IPS DF 6.9 (cell line): Measurements from ENCODE around the gene EPB41.

Experiments
- DNase-seq: peaks from one replicate; pipeline ENCODE4 v3.0.0-alpha.2; 2013; ENCODE audit warnings: low read depth, low spot score
- H3K27ac ChIP-seq: one replicate; pipeline ENCODE4 v1.5.1; 2013; ENCODE audit warnings: low read length, control low read depth
- H3K27me3 ChIP-seq: 2 replicates; pipeline ENCODE4 v1.6.1; 2013; ENCODE audit warnings: mild to moderate bottlenecking, low read length; ENCODE audit not compliant: control insufficient read depth, insufficient read depth
- H3K36me3 ChIP-seq: 2 replicates; pipeline ENCODE4 v1.6.1; 2013; ENCODE audit warnings: low read length; ENCODE audit not compliant: control insufficient read depth, insufficient read depth
- H3K4me1 ChIP-seq: 2 replicates; pipeline ENCODE4 v1.6.1; 2013; ENCODE audit warnings: low read length; ENCODE audit not compliant: control insufficient read depth, insufficient read depth
- H3K4me3 ChIP-seq: 2 replicates; pipeline ENCODE4 v1.5.1; 2013; ENCODE audit warnings: mild to moderate bottlenecking, low read length
- H3K9me3 ChIP-seq: 2 replicates; pipeline ENCODE4 v1.6.1; 2013; ENCODE audit warnings: low read length, inconsistent platforms; ENCODE audit not compliant: control insufficient read depth, insufficient read depth
- WGBS: extraction: QIAGEN DNeasy Blood & Tissue Kit; methylation state at CpG from one replicate; pipeline ENCODE4 v1.1.7; 2013; ENCODE audit warnings: mixed read lengths, missing lambda C conversion rate; ENCODE audit not compliant: insufficient read length, insufficient coverage; 5-methylcytosine and 5-hydroxymethylcytosine counted together

Gene EPB41

DNA sequence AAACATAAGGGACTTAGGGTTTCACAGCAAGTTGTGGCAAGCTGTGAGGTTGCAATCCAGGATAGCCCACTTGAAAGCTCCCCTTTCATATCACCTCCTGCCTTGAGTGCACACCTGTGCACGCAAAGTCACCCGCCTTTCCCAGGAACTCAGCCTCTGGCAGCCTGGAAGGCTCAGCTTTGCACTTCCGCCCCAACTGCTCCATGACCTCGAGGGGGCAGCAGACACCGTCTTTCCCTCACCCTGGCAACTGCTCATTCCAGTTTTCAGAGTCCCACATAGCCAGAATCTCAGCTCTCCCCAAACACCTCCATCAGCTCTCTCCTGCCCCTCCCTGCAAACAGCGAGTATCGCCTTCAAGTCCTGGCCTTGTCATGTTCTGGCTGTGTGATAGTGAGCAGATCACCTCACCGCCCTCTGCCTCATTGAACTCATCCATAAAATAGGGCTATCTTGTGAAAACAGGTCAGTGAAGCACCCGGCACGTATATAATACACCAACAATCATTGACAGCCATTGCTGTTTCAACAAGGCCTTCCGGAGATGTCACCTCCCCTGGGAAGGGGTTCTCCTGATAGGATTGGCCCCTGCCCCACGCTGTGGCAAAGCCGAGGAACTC lies 32.2 kb upstream of the EPB41 start:
- no CpG with 5 or more reads among the region's 13 CpGs for WGBS
- Histone ChIP-seq H3K27ac (no peak overlapping the region), H3K4me3 (no peak overlapping the region)

GRCh38 chr1:28883242-28883616 lies 31.1 kb upstream of the EPB41 start:
- no CpG with 5 or more reads among the region's 1 CpG for WGBS
- Histone ChIP-seq H3K27me3 (no peaks in the 10 kb centered on the region), H3K9me3 (no peaks in the 10 kb centered on the region), H3K27ac (no peak overlapping the region), H3K36me3 (no peaks in the 10 kb centered on the region), H3K4me3 (no peak overlapping the region), H3K4me1 (peaks cover 13% of the 10 kb centered on the region)
- no peak for DNase-seq

More for the DNA sequence above, 32.2 kb upstream of the EPB41 start:
- H3K4me1 ChIP-seq, result peaks cover 13% of the 10 kb centered on the region
- H3K27me3 ChIP-seq, result no peaks in the 10 kb centered on the region
- H3K9me3 ChIP-seq, result no peaks in the 10 kb centered on the region
- DNase-seq, result peak; percentile 96
- H3K36me3 ChIP-seq, result no peaks in the 10 kb centered on the region

GRCh38 chr1:28885472-28885877 lies 28.9 kb upstream of the EPB41 start:
- Histone ChIP-seq H3K4me1 (peaks cover 13% of the 10 kb centered on the region), H3K4me3 (no peak overlapping the region), H3K27ac (no peak overlapping the region), H3K36me3 (no peaks in the 10 kb centered on the region), H3K9me3 (no peaks in the 10 kb centered on the region), H3K27me3 (no peaks in the 10 kb centered on the region)
- no peak for DNase-seq
- no CpG with 5 or more reads among the region's 7 CpGs for WGBS

DNA sequence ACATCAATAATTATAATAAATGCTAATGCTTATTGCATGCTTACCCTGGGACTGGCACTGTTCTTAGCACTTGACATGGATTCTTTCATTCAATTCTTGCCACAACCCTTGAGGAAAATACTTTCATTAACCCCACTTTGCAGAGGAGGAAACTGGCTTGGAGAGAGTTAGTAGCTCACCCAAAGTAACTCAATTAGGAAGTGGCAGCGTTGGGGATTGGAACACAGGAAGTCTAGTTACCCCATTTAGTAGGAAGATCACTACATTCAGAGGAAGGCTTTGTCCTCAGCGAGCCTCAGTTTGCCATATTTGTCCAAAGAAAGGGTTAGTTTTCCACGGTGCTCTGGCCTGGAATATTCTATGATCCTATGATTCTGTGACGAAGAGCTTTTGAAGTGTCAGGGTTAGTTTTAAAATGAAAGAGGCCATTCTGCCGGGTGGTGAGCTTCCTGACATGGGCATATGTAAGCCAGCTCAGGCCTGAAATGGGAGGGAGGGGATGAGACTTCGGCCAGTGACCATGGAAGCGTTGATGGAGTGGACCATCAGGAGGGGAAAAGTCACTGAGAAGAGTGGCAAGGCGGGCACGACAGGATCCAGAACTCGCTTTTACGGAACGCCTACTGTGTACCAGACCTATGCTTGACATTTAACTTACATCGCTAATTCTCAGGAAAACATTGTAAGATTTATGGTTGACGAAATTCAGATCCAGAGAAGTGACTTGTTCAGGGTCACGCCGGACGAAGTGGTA lies 28.2 kb upstream of the EPB41 start:
- H3K4me3 ChIP-seq, result peak overlapping the region; percentile 58; the same call in 1 of the 2 replicates
- no peaks in the 10 kb centered on the region for H3K9me3 ChIP-seq
- H3K27me3 ChIP-seq, result no peaks in the 10 kb centered on the region
- DNase-seq, result no peak
- H3K4me1 ChIP-seq, result peaks cover 13% of the 10 kb centered on the region
- H3K27ac ChIP-seq, result no peak overlapping the region
- no CpG with 5 or more reads among the region's 17 CpGs for WGBS
- no peaks in the 10 kb centered on the region for H3K36me3 ChIP-seq

DNA sequence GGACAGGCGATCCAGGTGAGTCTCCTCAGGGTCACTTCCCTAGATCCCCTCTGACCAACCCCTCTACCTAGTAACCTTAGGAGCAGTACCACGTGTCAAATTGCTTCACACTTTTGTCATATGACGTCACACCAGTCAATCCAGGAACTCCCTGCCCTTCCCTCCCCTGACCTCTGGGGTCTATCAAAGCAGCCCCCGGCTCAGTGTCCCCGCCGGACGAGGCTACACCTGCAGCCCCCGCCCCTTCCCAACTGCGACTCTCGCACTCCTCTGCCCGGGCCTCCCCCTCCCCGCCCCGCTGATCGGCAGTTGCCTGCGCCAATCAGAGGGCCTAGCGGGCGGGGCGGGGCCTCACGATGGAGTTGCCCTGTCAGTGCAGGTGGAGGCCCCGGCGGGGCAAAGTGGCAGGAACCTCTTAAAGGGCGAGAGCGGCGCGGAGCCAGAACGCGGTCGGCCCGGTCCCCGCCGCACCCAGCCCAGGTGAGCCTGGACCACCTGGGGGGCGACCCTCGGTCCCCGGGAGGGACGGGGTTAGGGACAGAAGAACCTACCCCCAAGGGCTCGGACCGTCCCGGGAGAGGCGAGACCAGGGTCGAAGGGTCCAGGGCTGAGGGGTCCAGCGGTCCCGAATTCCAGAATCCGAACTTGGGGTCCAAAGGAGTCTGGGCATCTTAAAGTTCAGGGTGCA lies 27.5 kb upstream of the EPB41 start:
- Histone ChIP-seq H3K27ac (no peak overlapping the region), H3K9me3 (no peaks in the 10 kb centered on the region), H3K36me3 (no peaks in the 10 kb centered on the region), H3K4me3 (peak overlapping the region; percentile 58; the same call in 1 of the 2 replicates), H3K4me1 (peaks cover 13% of the 10 kb centered on the region), H3K27me3 (no peaks in the 10 kb centered on the region)
- no peak for DNase-seq
- no CpG with 5 or more reads among the region's 43 CpGs for WGBS

GRCh38 chr1:28887419-28887834 lies 26.9 kb upstream of the EPB41 start:
- Histone ChIP-seq H3K9me3 (no peaks in the 10 kb centered on the region), H3K27ac (no peak overlapping the region), H3K27me3 (no peaks in the 10 kb centered on the region), H3K36me3 (no peaks in the 10 kb centered on the region), H3K4me3 (peak overlapping the region; percentile 58; the same call in 1 of the 2 replicates), H3K4me1 (peaks cover 13% of the 10 kb centered on the region)
- no peak for DNase-seq
- no CpG with 5 or more reads among the region's 41 CpGs for WGBS

- Histone ChIP-seq H3K36me3 (no peaks in the 10 kb centered on the region), H3K27me3 (no peaks in the 10 kb centered on the region), H3K4me3 (peak overlapping the region; percentile 58; the same call in 1 of the 2 replicates), H3K9me3 (no peaks in the 10 kb centered on the region), H3K4me1 (peaks cover 13% of the 10 kb centered on the region), H3K27ac (no peak overlapping the region)
- WGBS, result no CpG with 5 or more reads among the region's 24 CpGs
- no peak for DNase-seq
Measured at GRCh38 chr1:28887835-28888682, 26.3 kb upstream of the EPB41 start.

GRCh38 chr1:28888915-28889314 lies 25.5 kb upstream of the EPB41 start:
- WGBS, result no CpG with 5 or more reads among the region's 7 CpGs
- H3K4me1 ChIP-seq, result peaks cover 7% of the 10 kb centered on the region
- no peaks in the 10 kb centered on the region for H3K27me3 ChIP-seq
- no peak overlapping the region for H3K27ac ChIP-seq
- no peak overlapping the region for H3K4me3 ChIP-seq
- H3K9me3 ChIP-seq, result no peaks in the 10 kb centered on the region
- no peak for DNase-seq
- H3K36me3 ChIP-seq, result no peaks in the 10 kb centered on the region

DNA sequence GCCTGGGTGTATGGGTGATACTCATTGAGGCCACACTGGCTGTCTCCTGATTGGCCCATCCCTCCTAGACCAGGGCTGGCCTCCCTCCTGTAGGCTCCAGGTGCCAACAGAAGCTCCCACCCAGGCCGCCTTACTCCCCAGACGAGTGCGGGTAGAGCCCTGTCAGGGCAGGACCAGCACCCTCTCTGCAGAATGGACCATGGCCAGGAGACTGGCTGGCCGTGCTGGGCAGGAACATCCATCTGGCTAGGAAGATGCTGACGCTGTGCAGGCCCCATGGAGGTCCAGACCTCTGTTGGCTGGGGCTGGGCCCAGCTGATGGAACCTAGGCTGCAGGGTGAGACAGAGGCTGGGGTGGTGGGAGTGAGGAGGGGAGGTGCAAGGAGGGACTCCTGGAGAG lies 25.0 kb upstream of the EPB41 start:
- Histone ChIP-seq H3K36me3 (no peaks in the 10 kb centered on the region), H3K9me3 (no peaks in the 10 kb centered on the region), H3K27ac (no peak overlapping the region), H3K4me1 (peaks cover 7% of the 10 kb centered on the region), H3K27me3 (no peaks in the 10 kb centered on the region), H3K4me3 (no peak overlapping the region)
- WGBS, result no CpG with 5 or more reads among the region's 5 CpGs
- no peak for DNase-seq

- WGBS, result no CpG with 5 or more reads among the region's 8 CpGs
Measured at GRCh38 chr1:28890435-28890834, 23.9 kb upstream of the EPB41 start.

More at GRCh38 chr1:28890435-28890834, 23.9 kb upstream of the EPB41 start:
- Histone ChIP-seq H3K27ac (no peak overlapping the region), H3K9me3 (no peaks in the 10 kb centered on the region), H3K4me3 (no peak overlapping the region), H3K4me1 (peaks cover 1% of the 10 kb centered on the region; the same call in 1 of the 2 replicates), H3K27me3 (no peaks in the 10 kb centered on the region), H3K36me3 (no peaks in the 10 kb centered on the region)
- DNase-seq, result no peak
